GM18502 (cell line): ENCODE measurements around the gene SCAF8.

Experiments used
- ATAC-seq: cut with Tn5 transposase; IDR thresholded peaks from one replicate; pipeline ENCODE4 v1.9.1; 2021; ENCODE audit warnings: mild to moderate bottlenecking; ENCODE audit not compliant: unreplicated experiment, poor library complexity

The SCAF8 gene

GRCh38 chr6:154876486-154877280 is 143.5 kb downstream of the SCAF8 start:
- ATAC-seq: no peak

DNA sequence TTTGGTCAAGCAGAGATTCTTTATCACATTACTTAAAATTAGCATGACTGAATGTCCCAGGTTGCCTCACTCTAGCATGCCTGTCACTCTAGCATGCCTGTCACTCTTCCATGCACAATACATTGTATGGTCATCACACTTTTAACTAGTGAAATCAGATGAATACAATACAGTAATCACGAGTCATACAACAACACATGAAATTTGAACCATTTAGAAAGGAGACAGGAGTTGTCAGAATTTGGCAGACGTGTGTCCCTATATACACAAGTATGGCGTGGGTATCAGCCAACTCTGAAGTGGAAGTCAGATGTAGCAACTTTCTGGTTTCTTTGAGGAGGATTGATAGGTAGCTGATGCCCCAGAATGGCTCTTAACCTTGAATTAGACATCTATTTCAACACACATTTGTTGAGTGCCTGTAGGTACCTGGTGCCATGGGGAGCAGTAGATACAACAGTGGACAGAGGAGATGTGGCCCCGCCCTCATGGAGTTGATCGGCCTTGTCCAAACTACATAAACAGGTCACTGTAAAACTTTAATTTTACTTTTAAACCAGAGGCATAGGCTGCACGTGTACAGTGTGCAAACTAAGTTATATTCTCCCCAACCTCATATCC is 145.8 kb downstream of the SCAF8 start:
- no peak for ATAC-seq

GRCh38 chr6:154882107-154882506 is 148.9 kb downstream of the SCAF8 start:
- ATAC-seq: no peak
